HepG2 (cell line): ENCODE data around the gene VASH2. TPM values are rescaled to one million over a fixed set of nuclear protein-coding genes. Genes with fewer than 3 reads are reported as not detected.

Experiments used
- DPF2 ChIP-seq: sonication (generic); formaldehyde crosslinking; IDR thresholded peaks from 2 replicates; pipeline ENCODE4 v1.4.0; 2020; ENCODE audit warnings: mild to moderate bottlenecking, low read depth, missing genetic modification reagents, borderline replicate concordance
- HNRNPL ChIP-seq: fragments of 200-400 bp; formaldehyde crosslinking; IDR thresholded peaks from 2 replicates; pipeline ENCODE4 v1.6.1; 2017; ENCODE audit warnings: mild to moderate bottlenecking, low read depth, low read length
- KLF9 ChIP-seq: IDR thresholded peaks from 2 replicates; pipeline ENCODE4 v1.6.1; 2016; ENCODE audit warnings: low read depth
- NCOA2 ChIP-seq: sonication (generic); formaldehyde crosslinking; IDR thresholded peaks from 2 replicates; pipeline ENCODE4 v1.8.0; 2022; ENCODE audit warnings: inconsistent platforms
- POGZ ChIP-seq: sonication (generic); formaldehyde crosslinking; IDR thresholded peaks from 2 replicates; pipeline ENCODE4 v1.4.0; 2020; ENCODE audit warnings: mild to moderate bottlenecking, missing genetic modification reagents
- POLR2AphosphoS5 ChIP-seq: IDR thresholded peaks from 2 replicates; pipeline ENCODE4 v1.6.1; 2012; ENCODE audit warnings: low read depth, low read length
- RARA ChIP-seq: IDR thresholded peaks from 2 replicates; pipeline ENCODE4 v1.6.1; 2016; ENCODE audit warnings: missing genetic modification reagents, missing compliant biosample characterization
- RCOR2 ChIP-seq: IDR thresholded peaks from 2 replicates; pipeline ENCODE4 v1.6.1; 2016; ENCODE audit warnings: missing biosample characterization, missing genetic modification reagents
- SATB2 ChIP-seq: sonication (generic); formaldehyde crosslinking; IDR thresholded peaks from 2 replicates; pipeline ENCODE4 v1.5.0; 2020; ENCODE audit warnings: missing genetic modification reagents
- SNRNP70 ChIP-seq: fragments of 200-400 bp; formaldehyde crosslinking; IDR thresholded peaks from 2 replicates; pipeline ENCODE4 v1.6.1; 2017; ENCODE audit warnings: mild to moderate bottlenecking, low read depth, low read length, moderate library complexity
- TEAD3 ChIP-seq: optimal IDR thresholded peaks from 2 replicates; pipeline ENCODE3; 2016; ENCODE audit warnings: borderline replicate concordance
- THYN1 ChIP-seq: sonication (generic); formaldehyde crosslinking; IDR thresholded peaks from 2 replicates; pipeline ENCODE4 v1.8.1; 2023; ENCODE audit warnings: low read depth, mild to moderate bottlenecking, moderate library complexity, missing genetic modification reagents, borderline replicate concordance
- TOE1 ChIP-seq: sonication (generic); formaldehyde crosslinking; IDR thresholded peaks from 2 replicates; pipeline ENCODE4 v1.4.0; 2020; ENCODE audit warnings: mild to moderate bottlenecking, missing genetic modification reagents
- YEATS2 ChIP-seq: sonication (generic); formaldehyde crosslinking; IDR thresholded peaks from 2 replicates; pipeline ENCODE4 v1.4.0; 2020; ENCODE audit warnings: missing genetic modification reagents, borderline replicate concordance
- ZFP1 ChIP-seq: IDR thresholded peaks from 2 replicates; pipeline ENCODE4 v1.6.1; 2016
- ZNF101 ChIP-seq: sonication (generic); formaldehyde crosslinking; IDR thresholded peaks from 2 replicates; pipeline ENCODE4 v1.4.0; 2020; ENCODE audit warnings: mild to moderate bottlenecking, low read depth, missing genetic modification reagents, borderline replicate concordance
- ZNF160 ChIP-seq: sonication (generic); formaldehyde crosslinking; IDR thresholded peaks from 2 replicates; pipeline ENCODE4 v1.8.0; 2022; ENCODE audit warnings: mild to moderate bottlenecking, inconsistent platforms, missing genetic modification reagents
- ZNF292 ChIP-seq: sonication (generic); formaldehyde crosslinking; IDR thresholded peaks from 2 replicates; pipeline ENCODE4 v1.8.1; 2022; ENCODE audit warnings: mild to moderate bottlenecking, low read depth, missing genetic modification reagents, borderline replicate concordance
- ZNF3 ChIP-seq: IDR thresholded peaks from 2 replicates; pipeline ENCODE4 v1.7.0; 2017; ENCODE audit warnings: inconsistent platforms
- ZNF329 ChIP-seq: sonication (generic); formaldehyde crosslinking; IDR thresholded peaks from 2 replicates; pipeline ENCODE4 v1.9.0; 2021; ENCODE audit warnings: low read depth, mild to moderate bottlenecking, missing genetic modification reagents
- ZNF607 ChIP-seq: sonication (generic); formaldehyde crosslinking; IDR thresholded peaks from 2 replicates; pipeline ENCODE4 v1.5.1; 2020; ENCODE audit warnings: missing genetic modification reagents, mild to moderate bottlenecking, borderline replicate concordance
- ZNF749 ChIP-seq: sonication (generic); formaldehyde crosslinking; IDR thresholded peaks from 2 replicates; pipeline ENCODE4 v1.8.0; 2022; ENCODE audit warnings: mild to moderate bottlenecking, missing genetic modification reagents, moderate library complexity, borderline replicate concordance
- ZNF780A ChIP-seq: sonication (generic); formaldehyde crosslinking; IDR thresholded peaks from 2 replicates; pipeline ENCODE4 v1.8.0; 2022; ENCODE audit warnings: mild to moderate bottlenecking, missing genetic modification reagents, moderate library complexity
- ZNF878 ChIP-seq: sonication (generic); formaldehyde crosslinking; IDR thresholded peaks from 2 replicates; pipeline ENCODE4 v1.8.1; 2023; ENCODE audit warnings: mild to moderate bottlenecking, missing genetic modification reagents, moderate library complexity
- ZSCAN25 ChIP-seq: sonication (generic); formaldehyde crosslinking; IDR thresholded peaks from 2 replicates; pipeline ENCODE4 v1.8.0; 2022; ENCODE audit warnings: mild to moderate bottlenecking, missing genetic modification reagents
- polyA plus RNA-seq, 8 experiments: library from polyadenylated mRNA; depleted of rRNA in 3 of 8; stranded (reverse) in 7 of 8; unstranded in 1 of 8; fragments of >200 nt; fragmentation: Illumina TruSeq in 4 of 8; extraction: Trizol in 4 of 8; gene quantifications; 2 replicates each; pipeline versions ENCODE4 v1.2.1 to v1.2.3, GENCODE V29; 2011 to 2016; ENCODE audit warnings: low read depth in 4 of 8, missing spikeins in 1 of 8, mixed read lengths in 1 of 8; ENCODE audit not compliant: insufficient read depth in 1 of 8
- total RNA-seq, 5 experiments: library from RNA; depleted of rRNA; stranded (reverse); fragments of >200 nt; fragmentation: Illumina TruSeq; extraction: Trizol; gene quantifications; 2 replicates each; pipeline ENCODE4 v1.2.3, GENCODE V29; 2016; ENCODE audit warnings: low read depth in 1 of 5
- TF ChIP-seq, protein P1 (sequence below): sonication (generic); formaldehyde crosslinking; IDR thresholded peaks from 2 replicates; pipeline ENCODE4 v1.8.0; 2022; ENCODE audit warnings: mild to moderate bottlenecking, missing genetic modification reagents; ENCODE audit not compliant: insufficient replicate concordance
- TF ChIP-seq, protein P2 (sequence below): sonication (generic); formaldehyde crosslinking; IDR thresholded peaks from 2 replicates; pipeline ENCODE4 v1.4.0; 2020; ENCODE audit warnings: missing genetic modification reagents; ENCODE audit errors: not compliant biosample characterization
- TF ChIP-seq, protein P3 (sequence below): sonication (generic); formaldehyde crosslinking; IDR thresholded peaks from 2 replicates; pipeline ENCODE4 v1.4.0; 2020; ENCODE audit warnings: missing genetic modification reagents

The VASH2 gene
- total and polyA plus RNA-seq, 2 of the 13 experiments (the other 11 are each of a cell fraction or from before 2014, with no cell fraction given): 0.44 to 1.00 TPM

DNA sequence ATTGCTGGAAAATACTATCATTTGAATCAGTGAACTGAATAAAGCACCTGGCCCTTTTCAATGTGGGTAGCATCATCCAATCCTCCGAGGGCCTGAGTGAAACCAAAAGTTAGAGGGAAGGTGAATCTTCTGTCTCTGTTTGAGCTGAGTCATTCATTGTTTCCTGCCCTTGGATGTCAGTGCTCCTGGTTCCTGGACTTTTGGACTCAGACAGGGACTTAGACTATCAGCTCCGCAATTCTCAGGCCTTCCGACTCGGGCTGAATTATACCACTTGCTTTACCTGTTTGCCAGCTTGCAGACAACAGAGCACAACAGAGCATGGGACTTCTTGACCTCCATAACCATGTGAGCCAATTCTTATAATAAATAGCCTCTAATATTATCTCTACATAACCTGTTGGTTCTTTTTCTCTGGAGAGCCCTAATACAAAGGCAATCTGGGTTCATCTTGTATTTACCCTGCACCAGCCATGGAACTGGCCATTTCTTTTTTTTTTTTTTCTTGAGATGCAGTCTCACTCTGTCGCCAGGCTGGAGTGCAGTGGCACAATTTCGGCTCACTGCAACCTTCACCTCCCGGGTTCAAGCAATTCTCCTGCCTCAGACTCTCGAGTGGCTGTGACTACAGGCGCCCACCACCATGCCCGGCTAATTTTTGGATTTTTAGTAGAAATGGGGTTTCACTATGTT lies 19.2 kb upstream of the VASH2 start (continued):
- TF ChIP-seq, protein P1, sequence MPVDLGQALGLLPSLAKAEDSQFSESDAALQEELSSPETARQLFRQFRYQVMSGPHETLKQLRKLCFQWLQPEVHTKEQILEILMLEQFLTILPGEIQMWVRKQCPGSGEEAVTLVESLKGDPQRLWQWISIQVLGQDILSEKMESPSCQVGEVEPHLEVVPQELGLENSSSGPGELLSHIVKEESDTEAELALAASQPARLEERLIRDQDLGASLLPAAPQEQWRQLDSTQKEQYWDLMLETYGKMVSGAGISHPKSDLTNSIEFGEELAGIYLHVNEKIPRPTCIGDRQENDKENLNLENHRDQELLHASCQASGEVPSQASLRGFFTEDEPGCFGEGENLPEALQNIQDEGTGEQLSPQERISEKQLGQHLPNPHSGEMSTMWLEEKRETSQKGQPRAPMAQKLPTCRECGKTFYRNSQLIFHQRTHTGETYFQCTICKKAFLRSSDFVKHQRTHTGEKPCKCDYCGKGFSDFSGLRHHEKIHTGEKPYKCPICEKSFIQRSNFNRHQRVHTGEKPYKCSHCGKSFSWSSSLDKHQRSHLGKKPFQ: no peak
- peak; percentile 36; the same call in 1 of the 2 replicates for TF ChIP-seq POGZ (CRISPR knock-in tag)
- no peak for TF ChIP-seq ZNF780A
- no peak for TF ChIP-seq ZNF3 (CRISPR knock-in tag)
- no peak for TF ChIP-seq KLF9 (CRISPR knock-in tag)
- no peak for TF ChIP-seq ZNF292
- TF ChIP-seq TOE1 (CRISPR knock-in tag): no peak
- 0 out of 2 replicates have a peak, but pooled peaks have one; percentile 36 for TF ChIP-seq RARA (CRISPR knock-in tag)
- TF ChIP-seq ZNF749: no peak
- no peak for TF ChIP-seq SATB2
- TF ChIP-seq DPF2 (CRISPR knock-in tag): no peak
- no peak for TF ChIP-seq POLR2AphosphoS5
- TF ChIP-seq, protein P2, sequence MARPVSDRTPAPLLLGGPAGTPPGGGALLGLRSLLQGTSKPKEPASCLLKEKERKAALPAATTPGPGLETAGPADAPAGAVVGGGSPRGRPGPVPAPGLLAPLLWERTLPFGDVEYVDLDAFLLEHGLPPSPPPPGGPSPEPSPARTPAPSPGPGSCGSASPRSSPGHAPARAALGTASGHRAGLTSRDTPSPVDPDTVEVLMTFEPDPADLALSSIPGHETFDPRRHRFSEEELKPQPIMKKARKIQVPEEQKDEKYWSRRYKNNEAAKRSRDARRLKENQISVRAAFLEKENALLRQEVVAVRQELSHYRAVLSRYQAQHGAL (CRISPR knock-in tag): no peak
- TF ChIP-seq ZNF329: no peak
- TF ChIP-seq YEATS2 (CRISPR knock-in tag): no peak
- no peak for TF ChIP-seq ZSCAN25 (CRISPR knock-in tag)
- TF ChIP-seq NCOA2 (CRISPR knock-in tag): 0 out of 2 replicates have a peak, but pooled peaks have one; percentile 21
- no peak for TF ChIP-seq ZNF878 (CRISPR knock-in tag)
- TF ChIP-seq TEAD3 (CRISPR knock-in tag): no peak
- TF ChIP-seq ZNF160 (CRISPR knock-in tag): no peak
- TF ChIP-seq ZNF101: no peak
- no peak for TF ChIP-seq ZFP1
- no peak for TF ChIP-seq SNRNP70
- no peak; the same call in 1 of the 2 replicates for TF ChIP-seq RCOR2
- TF ChIP-seq ZNF607 (CRISPR knock-in tag): no peak
- TF ChIP-seq, protein P3, sequence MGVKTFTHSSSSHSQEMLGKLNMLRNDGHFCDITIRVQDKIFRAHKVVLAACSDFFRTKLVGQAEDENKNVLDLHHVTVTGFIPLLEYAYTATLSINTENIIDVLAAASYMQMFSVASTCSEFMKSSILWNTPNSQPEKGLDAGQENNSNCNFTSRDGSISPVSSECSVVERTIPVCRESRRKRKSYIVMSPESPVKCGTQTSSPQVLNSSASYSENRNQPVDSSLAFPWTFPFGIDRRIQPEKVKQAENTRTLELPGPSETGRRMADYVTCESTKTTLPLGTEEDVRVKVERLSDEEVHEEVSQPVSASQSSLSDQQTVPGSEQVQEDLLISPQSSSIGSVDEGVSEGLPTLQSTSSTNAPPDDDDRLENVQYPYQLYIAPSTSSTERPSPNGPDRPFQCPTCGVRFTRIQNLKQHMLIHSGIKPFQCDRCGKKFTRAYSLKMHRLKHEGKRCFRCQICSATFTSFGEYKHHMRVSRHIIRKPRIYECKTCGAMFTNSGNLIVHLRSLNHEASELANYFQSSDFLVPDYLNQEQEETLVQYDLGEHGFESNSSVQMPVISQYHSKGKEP (CRISPR knock-in tag): no peak
- no peak for TF ChIP-seq HNRNPL
- no peak for TF ChIP-seq THYN1 (CRISPR knock-in tag)
